ENCODE measurements around the gene FMO3. TPM values are rescaled to one million over a fixed set of nuclear protein-coding genes. Genes with fewer than 3 reads are reported as not detected.

The FMO3 gene
- total RNA-seq, 1 experiment from 2014 or later: not detected

GRCh38 chr1:171081763-171082201, 8.9 kb upstream of the FMO3 start:
- ATAC-seq (no peak), DNase-seq (ENCODE audit: low spot score) (no peak)
- Mint-ChIP-seq H3K27ac (no peak overlapping the region; the same call in 1 of the 2 replicates), H3K9me3 (no peaks in the 10 kb centered on the region), H3K4me3 (no peak overlapping the region), H3K27me3 (ENCODE audit: low read depth) (no peaks in the 10 kb centered on the region), H3K4me1 (peaks cover 5% of the 10 kb centered on the region), H3K36me3 (no peaks in the 10 kb centered on the region)
- CTCF ChIA-PET: interaction anchor here (0.9 to 2.4 kb wide), 15 partner anchors 11 to 278 kb away, joined by 3 to 45 read pairs (median 6); partner anchors contain the start of genes FMO2 and FMO4
- POLR2A ChIA-PET: no interaction called here
- no peak for TF ChIP-seq ZNF532 (CRISPR knock-in tag; IDR thresholded peaks at IDR 0.05; ENCODE audit: borderline replicate concordance)
- no peak for TF ChIP-seq TEAD1 (CRISPR knock-in tag; IDR thresholded peaks at IDR 0.05)
- no peak for TF ChIP-seq SMAD3 (CRISPR knock-in tag; IDR thresholded peaks at IDR 0.05; ENCODE audit: borderline replicate concordance)
- TF ChIP-seq IRF1 (CRISPR knock-in tag; IDR thresholded peaks at IDR 0.05): no peak
- TF ChIP-seq AFF4 (CRISPR knock-in tag; IDR thresholded peaks at IDR 0.05; ENCODE audit: borderline replicate concordance): no peak
- TF ChIP-seq ETV6 (CRISPR knock-in tag; IDR thresholded peaks at IDR 0.05): no peak
- no peak for TF ChIP-seq USF2 (CRISPR knock-in tag; IDR thresholded peaks at IDR 0.05)
- no peak for TF ChIP-seq ARID4B (CRISPR knock-in tag; IDR thresholded peaks at IDR 0.05; ENCODE audit: borderline replicate concordance)
- no peak for TF ChIP-seq NFE2L1 (CRISPR knock-in tag; IDR thresholded peaks at IDR 0.05)
- no peak for TF ChIP-seq STAT6 (CRISPR knock-in tag; conservative IDR thresholded peaks at IDR 0.05; ENCODE audit: low read depth)
- no peak for TF ChIP-seq ZNF219 (CRISPR knock-in tag; IDR thresholded peaks at IDR 0.05; ENCODE audit: borderline replicate concordance)
- TF ChIP-seq NFYB (CRISPR knock-in tag; conservative IDR thresholded peaks at IDR 0.05; ENCODE audit: low read depth): no peak
- no peak for TF ChIP-seq ELF4 (CRISPR knock-in tag; IDR thresholded peaks at IDR 0.05; ENCODE audit: low read depth)
